Measurements from ENCODE around the gene TRNAU1AP.

Gene TRNAU1AP

GRCh38 chr1:28573564-28573963, 20.7 kb downstream of the TRNAU1AP start:
- no peak overlapping the region for H3K4me2 ChIP-seq (ENCODE audit: low read length, poor library complexity, severe bottlenecking)
- H3K27ac ChIP-seq (ENCODE audit: low read length, poor library complexity, severe bottlenecking), result no peak overlapping the region
- 97% methylated on average over 11 of the region's 11 CpGs for WGBS
- H3K27me3 ChIP-seq (ENCODE audit: control insufficient read depth in 1 of 2, insufficient read depth in 1 of 2, low read length in 2 of 2), result no peaks in the 10 kb centered on the region
- H4K8ac ChIP-seq (ENCODE audit: low read length), result no peak overlapping the region
- H3K18ac ChIP-seq (ENCODE audit: low read depth in 1 of 2, low read length in 2 of 2), result no peak overlapping the region
- H3K9me3 ChIP-seq (ENCODE audit: control insufficient read depth, low read length), result no peaks in the 10 kb centered on the region
- H2BK5ac ChIP-seq (ENCODE audit: low read depth, low read length, poor library complexity, severe bottlenecking), result no peak overlapping the region
- no peak overlapping the region for H2BK12ac ChIP-seq (ENCODE audit: low read length in 2 of 2)
- no peak overlapping the region for H2AK5ac ChIP-seq (ENCODE audit: low read length, severe bottlenecking)
- H2BK15ac ChIP-seq (ENCODE audit: low read depth, poor library complexity, severe bottlenecking), result no peak overlapping the region
- H2AFZ ChIP-seq (ENCODE audit: low read depth, low read length), result no peak overlapping the region
- no peak overlapping the region for H3K23ac ChIP-seq (ENCODE audit: low read length in 2 of 2)
- no peak for DNase-seq
- no peak overlapping the region for H2BK120ac ChIP-seq (ENCODE audit: low read depth, low read length)
- H3K9ac ChIP-seq (ENCODE audit: low read length), result no peak overlapping the region
- H3K4ac ChIP-seq (ENCODE audit: low read depth in 1 of 2, low read length in 2 of 2), result no peak overlapping the region
- H4K91ac ChIP-seq (ENCODE audit: low read length), result no peak overlapping the region
- no peaks in the 10 kb centered on the region for H3K4me1 ChIP-seq (ENCODE audit: control insufficient read depth, insufficient read depth, low read depth, low read length)
- peaks cover 47 to 67% of the 10 kb centered on the region in 2 experiments for H3K36me3 ChIP-seq (ENCODE audit: control insufficient read depth in 1 of 2, insufficient read depth in 2 of 2, low read depth in 1 of 2, low read length in 2 of 2)
- H3K14ac ChIP-seq (ENCODE audit: low read length in 2 of 2), result no peak overlapping the region
- peaks cover 11% of the 10 kb centered on the region for H3K79me1 ChIP-seq (replicated peaks; ENCODE audit: low read length, poor library complexity, severe bottlenecking)
- no peak overlapping the region for H3K4me3 ChIP-seq (ENCODE audit: insufficient read depth in 1 of 2, low read depth in 1 of 2, low read length in 2 of 2)

GRCh38 chr1:28577052-28577678, 24.3 kb downstream of the TRNAU1AP start:
- Histone ChIP-seq H3K4me1 (ENCODE audit: control insufficient read depth, insufficient read depth, low read depth, low read length) (peaks cover 10% of the 10 kb centered on the region), H3K4me2 (ENCODE audit: low read length, poor library complexity, severe bottlenecking) (no peak overlapping the region), H2BK12ac (ENCODE audit: low read length in 2 of 2) (no peak overlapping the region), H3K14ac (ENCODE audit: low read length in 2 of 2) (no peak overlapping the region), H3K36me3 (ENCODE audit: control insufficient read depth in 1 of 2, insufficient read depth in 2 of 2, low read depth in 1 of 2, low read length in 2 of 2) (peaks cover 54 to 66% of the 10 kb centered on the region in 2 experiments), H2BK5ac (ENCODE audit: low read depth, low read length, poor library complexity, severe bottlenecking) (no peak overlapping the region), H4K8ac (ENCODE audit: low read length) (peak overlapping the region; percentile 45), H3K4ac (ENCODE audit: low read depth in 1 of 2, low read length in 2 of 2) (no peak overlapping the region), H3K23ac (ENCODE audit: low read length in 2 of 2) (no peak overlapping the region), H3K27me3 (ENCODE audit: control insufficient read depth in 1 of 2, insufficient read depth in 1 of 2, low read length in 2 of 2) (no peaks in the 10 kb centered on the region), H2BK15ac (ENCODE audit: low read depth, poor library complexity, severe bottlenecking) (no peak overlapping the region), H3K27ac (ENCODE audit: low read length, poor library complexity, severe bottlenecking) (no peak overlapping the region), H2AFZ (ENCODE audit: low read depth, low read length) (no peak overlapping the region), H3K9me3 (ENCODE audit: control insufficient read depth, low read length) (no peaks in the 10 kb centered on the region), H2BK120ac (ENCODE audit: low read depth, low read length) (no peak overlapping the region), H2AK5ac (ENCODE audit: low read length, severe bottlenecking) (no peak overlapping the region), H4K91ac (ENCODE audit: low read length) (no peak overlapping the region), H3K9ac (ENCODE audit: low read length) (no peak overlapping the region), H3K79me1 (replicated peaks; ENCODE audit: low read length, poor library complexity, severe bottlenecking) (peaks cover 10% of the 10 kb centered on the region), H3K18ac (ENCODE audit: low read depth in 1 of 2, low read length in 2 of 2) (no peak overlapping the region), H3K4me3 (ENCODE audit: insufficient read depth in 1 of 2, low read depth in 1 of 2, low read length in 2 of 2) (no peak overlapping the region)
- DNase-seq, result no peak
- WGBS, result 81% methylated on average over 1 of the region's 1 CpG

- Histone ChIP-seq H3K4me2 (ENCODE audit: low read length, poor library complexity, severe bottlenecking) (no peak overlapping the region), H2AK5ac (ENCODE audit: low read length, severe bottlenecking) (no peak overlapping the region), H3K4me3 (ENCODE audit: insufficient read depth in 1 of 2, low read depth in 1 of 2, low read length in 2 of 2) (no peak overlapping the region), H2AFZ (ENCODE audit: low read depth, low read length) (no peak overlapping the region), H3K14ac (ENCODE audit: low read length in 2 of 2) (no peak overlapping the region), H3K4ac (ENCODE audit: low read depth in 1 of 2, low read length in 2 of 2) (no peak overlapping the region), H4K91ac (ENCODE audit: low read length) (no peak overlapping the region), H3K23ac (ENCODE audit: low read length in 2 of 2) (no peak overlapping the region), H3K18ac (ENCODE audit: low read depth in 1 of 2, low read length in 2 of 2) (no peak overlapping the region), H3K36me3 (ENCODE audit: control insufficient read depth in 1 of 2, insufficient read depth in 2 of 2, low read depth in 1 of 2, low read length in 2 of 2) (peaks cover 51 to 64% of the 10 kb centered on the region in 2 experiments), H2BK12ac (ENCODE audit: low read length in 2 of 2) (no peak overlapping the region), H3K27me3 (ENCODE audit: control insufficient read depth in 1 of 2, insufficient read depth in 1 of 2, low read length in 2 of 2) (no peaks in the 10 kb centered on the region), H4K8ac (ENCODE audit: low read length) (no peak overlapping the region), H2BK15ac (ENCODE audit: low read depth, poor library complexity, severe bottlenecking) (no peak overlapping the region), H3K9ac (ENCODE audit: low read length) (no peak overlapping the region), H3K9me3 (ENCODE audit: control insufficient read depth, low read length) (no peaks in the 10 kb centered on the region), H2BK5ac (ENCODE audit: low read depth, low read length, poor library complexity, severe bottlenecking) (no peak overlapping the region), H2BK120ac (ENCODE audit: low read depth, low read length) (no peak overlapping the region), H3K4me1 (ENCODE audit: control insufficient read depth, insufficient read depth, low read depth, low read length) (peaks cover 12% of the 10 kb centered on the region), H3K27ac (ENCODE audit: low read length, poor library complexity, severe bottlenecking) (no peak overlapping the region), H3K79me1 (replicated peaks; ENCODE audit: low read length, poor library complexity, severe bottlenecking) (peaks cover 10% of the 10 kb centered on the region)
- no peak for DNase-seq
- 95% methylated on average over 6 of the region's 6 CpGs for WGBS
These were observed 25.1 kb downstream of the TRNAU1AP start for GRCh38 chr1:28577738-28578536.

GRCh38 chr1:28578696-28579218, 25.9 kb downstream of the TRNAU1AP start:
- H3K9me3 ChIP-seq (ENCODE audit: control insufficient read depth, low read length), result no peaks in the 10 kb centered on the region
- no peak overlapping the region for H4K91ac ChIP-seq (ENCODE audit: low read length)
- no peak overlapping the region for H3K14ac ChIP-seq (ENCODE audit: low read length in 2 of 2)
- no peaks in the 10 kb centered on the region for H3K27me3 ChIP-seq (ENCODE audit: control insufficient read depth in 1 of 2, insufficient read depth in 1 of 2, low read length in 2 of 2)
- peaks cover 42 to 58% of the 10 kb centered on the region in 2 experiments for H3K36me3 ChIP-seq (ENCODE audit: control insufficient read depth in 1 of 2, insufficient read depth in 2 of 2, low read depth in 1 of 2, low read length in 2 of 2)
- H3K79me1 ChIP-seq (replicated peaks; ENCODE audit: low read length, poor library complexity, severe bottlenecking), result peaks cover 6% of the 10 kb centered on the region
- H2BK5ac ChIP-seq (ENCODE audit: low read depth, low read length, poor library complexity, severe bottlenecking), result no peak overlapping the region
- H3K9ac ChIP-seq (ENCODE audit: low read length), result peak overlapping the region; percentile 97
- peak overlapping the region in 1 of 2 experiments; percentile 34 for H2BK12ac ChIP-seq (ENCODE audit: low read length in 2 of 2)
- H3K23ac ChIP-seq (ENCODE audit: low read length in 2 of 2), result peak overlapping the region in 1 of 2 experiments; percentile 98
- H3K18ac ChIP-seq (ENCODE audit: low read depth in 1 of 2, low read length in 2 of 2), result no peak overlapping the region
- H2BK15ac ChIP-seq (ENCODE audit: low read depth, poor library complexity, severe bottlenecking), result no peak overlapping the region
- peak overlapping the region; percentile 10 for H3K4me2 ChIP-seq (ENCODE audit: low read length, poor library complexity, severe bottlenecking)
- H3K4me3 ChIP-seq (ENCODE audit: insufficient read depth in 1 of 2, low read depth in 1 of 2, low read length in 2 of 2), result no peak overlapping the region
- no peak overlapping the region for H2AK5ac ChIP-seq (ENCODE audit: low read length, severe bottlenecking)
- no peak for DNase-seq
- H3K4ac ChIP-seq (ENCODE audit: low read depth in 1 of 2, low read length in 2 of 2), result no peak overlapping the region
- H3K4me1 ChIP-seq (ENCODE audit: control insufficient read depth, insufficient read depth, low read depth, low read length), result peaks cover 14% of the 10 kb centered on the region
- no peak overlapping the region for H2AFZ ChIP-seq (ENCODE audit: low read depth, low read length)
- H2BK120ac ChIP-seq (ENCODE audit: low read depth, low read length), result no peak overlapping the region
- H3K27ac ChIP-seq (ENCODE audit: low read length, poor library complexity, severe bottlenecking), result peak overlapping the region; percentile 13
- H4K8ac ChIP-seq (ENCODE audit: low read length), result no peak overlapping the region
- 84% methylated on average over 6 of the region's 6 CpGs for WGBS

Data from mesenchymal stem cell (in vitro differentiated cells and primary cell).